ENCODE results near the gene ZNF486.
"Not testable (repeated sequence)": the region's sequence is repeated elsewhere in the genome, so short reads cannot be mapped to it uniquely, and the experiment has no call there.

DNA sequence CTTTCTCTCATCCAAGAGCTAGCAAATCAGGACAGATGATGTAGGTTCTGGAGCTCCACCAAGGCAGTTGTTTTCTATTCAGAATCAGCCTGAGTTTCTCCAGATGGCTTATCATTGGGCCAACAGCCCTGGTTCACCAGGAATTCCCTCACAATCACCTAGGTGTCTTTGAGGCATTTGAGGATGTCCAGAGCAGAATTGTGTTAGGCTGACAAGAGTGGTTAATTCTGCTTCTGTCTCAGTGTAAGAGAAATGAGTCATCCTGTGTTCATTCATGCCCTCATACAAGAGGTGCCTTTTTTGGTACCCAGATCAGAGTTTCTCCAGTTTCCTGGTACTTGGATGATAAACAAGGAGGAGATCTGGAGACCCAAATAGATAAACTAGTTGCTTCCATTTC, 12.9 kb downstream of the ZNF486 start:
- TF ChIP-seq, protein P1, sequence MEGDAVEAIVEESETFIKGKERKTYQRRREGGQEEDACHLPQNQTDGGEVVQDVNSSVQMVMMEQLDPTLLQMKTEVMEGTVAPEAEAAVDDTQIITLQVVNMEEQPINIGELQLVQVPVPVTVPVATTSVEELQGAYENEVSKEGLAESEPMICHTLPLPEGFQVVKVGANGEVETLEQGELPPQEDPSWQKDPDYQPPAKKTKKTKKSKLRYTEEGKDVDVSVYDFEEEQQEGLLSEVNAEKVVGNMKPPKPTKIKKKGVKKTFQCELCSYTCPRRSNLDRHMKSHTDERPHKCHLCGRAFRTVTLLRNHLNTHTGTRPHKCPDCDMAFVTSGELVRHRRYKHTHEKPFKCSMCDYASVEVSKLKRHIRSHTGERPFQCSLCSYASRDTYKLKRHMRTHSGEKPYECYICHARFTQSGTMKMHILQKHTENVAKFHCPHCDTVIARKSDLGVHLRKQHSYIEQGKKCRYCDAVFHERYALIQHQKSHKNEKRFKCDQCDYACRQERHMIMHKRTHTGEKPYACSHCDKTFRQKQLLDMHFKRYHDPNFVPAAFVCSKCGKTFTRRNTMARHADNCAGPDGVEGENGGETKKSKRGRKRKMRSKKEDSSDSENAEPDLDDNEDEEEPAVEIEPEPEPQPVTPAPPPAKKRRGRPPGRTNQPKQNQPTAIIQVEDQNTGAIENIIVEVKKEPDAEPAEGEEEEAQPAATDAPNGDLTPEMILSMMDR (conservative IDR thresholded peaks at IDR 0.05) = not testable (repeated sequence)
- not testable (repeated sequence) for TF ChIP-seq ZFX (IDR thresholded peaks at IDR 0.05)

All from C4-2B (cell line).